IMR-90 (cell line): ENCODE data around the gene MLNR. TPM values are rescaled to one million over a fixed set of nuclear protein-coding genes. Genes with fewer than 3 reads are reported as not detected.

Source experiments
- ATAC-seq: fragments of 200-7000 bp; cut with Tn5 transposase; 2 replicates; pipeline ENCODE4 v1.9.1; 2020; ENCODE audit warnings: low read depth, mild to moderate bottlenecking, moderate library complexity
- BruUV-seq: library from RNA; stranded (reverse); fragments of 400-500 nt; replicated peaks from 2 replicates; lab custom pipeline; 2021; lab: Mats Ljungman, UMichigan
- CTCF ChIA-PET: fragments of 300-600 bp; formaldehyde crosslinking; extraction: SDS; loops from one replicate; lab custom pipeline; 2021; ENCODE audit warnings: antibody characterized with exemption; lab: Yijun Ruan, JAX
- POLR2A ChIA-PET: fragments of 300-600 bp; sonication (Branson Sonifier 250); formaldehyde crosslinking; loops from one replicate; lab custom pipeline; 2022; ENCODE audit warnings: antibody characterized with exemption; ENCODE audit not compliant: unreplicated experiment; lab: Charles Lee
- DNase-seq: peaks from one replicate; pipeline ENCODE4 v3.0.0; 2013
- H2AFZ ChIP-seq: replicated peaks from 2 replicates; pipeline ENCODE3; 2013; ENCODE audit warnings: low read length, mild to moderate bottlenecking; ENCODE audit not compliant: poor library complexity
- H2AK5ac ChIP-seq: 2 replicates; pipeline ENCODE4 v1.6.1; 2013; ENCODE audit warnings: low read depth, low read length, inconsistent platforms
- H2AK9ac ChIP-seq: replicated peaks from 2 replicates; pipeline ENCODE3; 2013; ENCODE audit warnings: mild to moderate bottlenecking, low read depth, low read length, moderate library complexity; ENCODE audit not compliant: poor library complexity
- H2BK120ac ChIP-seq: 2 replicates; pipeline ENCODE4 v1.6.1; 2013; ENCODE audit warnings: low read depth, low read length, inconsistent platforms
- H2BK15ac ChIP-seq: 3 replicates; pipeline ENCODE4 v1.6.1; 2013; ENCODE audit warnings: low read depth, low read length, inconsistent platforms
- H2BK20ac ChIP-seq: 2 replicates; pipeline ENCODE4 v1.6.1; 2013; ENCODE audit warnings: low read depth, mild to moderate bottlenecking, inconsistent platforms, low read length, moderate library complexity
- H2BK5ac ChIP-seq: 2 replicates; pipeline ENCODE4 v1.6.1; 2013; ENCODE audit warnings: mild to moderate bottlenecking, low read depth, low read length, inconsistent platforms; ENCODE audit not compliant: poor library complexity, severe bottlenecking
- H3K14ac ChIP-seq: replicated peaks from 2 replicates; pipeline ENCODE4 v1.6.1; 2013; ENCODE audit warnings: low read depth, low read length, inconsistent platforms
- H3K18ac ChIP-seq: 2 replicates; pipeline ENCODE4 v1.6.1; 2013; ENCODE audit warnings: low read depth, low read length, control low read depth
- H3K23ac ChIP-seq: 2 replicates; pipeline ENCODE4 v1.6.1; 2013; ENCODE audit warnings: low read depth, low read length, inconsistent platforms
- H3K27ac ChIP-seq: 2 replicates; pipeline ENCODE4 v1.5.1; 2013; ENCODE audit warnings: mild to moderate bottlenecking, control low read depth, low read length; ENCODE audit not compliant: insufficient read depth
- H3K27me3 ChIP-seq: 2 replicates; pipeline ENCODE4 v1.6.1; 2013; ENCODE audit warnings: low read length; ENCODE audit not compliant: control insufficient read depth, insufficient read depth
- H3K36me3 ChIP-seq: 2 replicates; pipeline ENCODE4 v1.6.1; 2013; ENCODE audit warnings: low read length, mixed read lengths; ENCODE audit not compliant: control insufficient read depth, insufficient read depth
- H3K4ac ChIP-seq: 2 replicates; pipeline ENCODE4 v1.6.1; 2013; ENCODE audit warnings: low read depth, low read length, inconsistent platforms
- H3K4me1 ChIP-seq: 2 replicates; pipeline ENCODE4 v1.6.1; 2013; ENCODE audit warnings: low read length, mixed read lengths; ENCODE audit not compliant: control insufficient read depth, insufficient read depth
- H3K4me2 ChIP-seq: 2 replicates; pipeline ENCODE4 v1.6.1; 2013; ENCODE audit warnings: low read depth, mild to moderate bottlenecking, control low read depth, low read length, moderate library complexity
- H3K4me3 ChIP-seq: 2 replicates; pipeline ENCODE4 v1.5.1; 2013; ENCODE audit warnings: low read depth, mild to moderate bottlenecking, control low read depth, low read length, moderate library complexity; ENCODE audit not compliant: insufficient read depth
- H3K56ac ChIP-seq: 2 replicates; pipeline ENCODE4 v1.6.1; 2013; ENCODE audit warnings: low read length, inconsistent platforms; ENCODE audit not compliant: insufficient read depth; ENCODE audit errors: extremely low read depth
- H3K79me1 ChIP-seq, 2 experiments: 2 replicates each; pipeline ENCODE4 v1.6.1; 2013; ENCODE audit warnings: low read length in 2 of 2, inconsistent platforms in 1 of 2, low read depth in 1 of 2
- H3K9ac ChIP-seq: 2 replicates; pipeline ENCODE4 v1.6.1; 2013; ENCODE audit warnings: low read depth, low read length, control low read depth
- H3K9me1 ChIP-seq: 2 replicates; pipeline ENCODE4 v1.6.1; 2013; ENCODE audit warnings: low read length, inconsistent platforms; ENCODE audit not compliant: insufficient read depth
- H3K9me3 ChIP-seq: 2 replicates; pipeline ENCODE4 v1.6.1; 2013; ENCODE audit warnings: low read length; ENCODE audit not compliant: control insufficient read depth, insufficient read depth
- H4K20me1 ChIP-seq: 2 replicates; pipeline ENCODE4 v1.6.1; 2013; ENCODE audit warnings: low read length, inconsistent platforms; ENCODE audit not compliant: insufficient read depth
- H4K5ac ChIP-seq: 2 replicates; pipeline ENCODE4 v1.6.1; 2013; ENCODE audit warnings: mild to moderate bottlenecking, low read depth, low read length, control low read depth
- H4K8ac ChIP-seq, 2 experiments: 2 replicates each; pipeline ENCODE4 v1.6.1; 2013; ENCODE audit warnings: low read depth in 2 of 2, low read length in 2 of 2, control low read depth in 1 of 2, inconsistent platforms in 1 of 2
- H4K91ac ChIP-seq: 2 replicates; pipeline ENCODE4 v1.6.1; 2013; ENCODE audit warnings: low read depth, low read length, inconsistent platforms; ENCODE audit not compliant: insufficient read depth
- CEBPB ChIP-seq: IDR thresholded peaks from 2 replicates; pipeline ENCODE4 v1.6.1; 2012; ENCODE audit warnings: low read depth, low read length, improper control_type of control experiment
- CTCF ChIP-seq: conservative IDR thresholded peaks from 2 replicates; pipeline ENCODE4 v1.5.1; 2012; ENCODE audit warnings: mild to moderate bottlenecking, low read depth, low read length, improper control_type of control experiment
- WGBS, 2 experiments: methylation state at CpG; one replicate each; pipeline versions ENCODE4 v1.1.5 to v1.1.7; 2013; ENCODE audit warnings: missing lambda C conversion rate in 2 of 2; ENCODE audit not compliant: insufficient read length in 1 of 2; ENCODE audit errors: extremely low coverage in 2 of 2; 5-methylcytosine and 5-hydroxymethylcytosine counted together
- dilution Hi-C: fragments of 300-500 bp; cut with HindIII; formaldehyde crosslinking; loops from one replicate; pipeline ENCODE4 v1.14.3; 2018; ENCODE audit warnings: low sequenced_read_pairs; ENCODE audit not compliant: unreplicated experiment
- in situ Hi-C: fragments of 300-500 bp; cut with MboI; formaldehyde crosslinking; loops from 3 replicates; pipeline ENCODE4 v1.14.3; 2019; ENCODE audit warnings: low sequenced_read_pairs, inconsistent platforms, mixed read lengths
- intact Hi-C: fragments of 100-400 bp; cut with micrococcal nuclease; formaldehyde crosslinking; loops from 2 replicates; pipeline ENCODE4 v1.10.0; 2022
- polyA plus RNA-seq, 3 experiments: library from polyadenylated mRNA; depleted of rRNA; stranded (reverse); fragments of >200 nt; gene quantifications; 2 replicates each; pipeline ENCODE4 v1.2.3, GENCODE V29; 2012; ENCODE audit warnings: low replicate concordance in 1 of 3
- total RNA-seq: library from RNA; depleted of rRNA; stranded (reverse); fragments of >200 nt; gene quantifications from 2 replicates; pipeline ENCODE4 v1.2.3, GENCODE V29; 2012
- TF ChIP-seq, protein P1 (sequence below): fragments of 150-350 bp; IDR thresholded peaks from 2 replicates; pipeline ENCODE4 v1.6.1; 2016; ENCODE audit warnings: low read depth, mild to moderate bottlenecking, low read length, moderate library complexity, borderline replicate concordance

Gene MLNR
- total and polyA plus RNA-seq, 2 of the 4 experiments (the other 2 are of a cell fraction): not detected

DNA sequence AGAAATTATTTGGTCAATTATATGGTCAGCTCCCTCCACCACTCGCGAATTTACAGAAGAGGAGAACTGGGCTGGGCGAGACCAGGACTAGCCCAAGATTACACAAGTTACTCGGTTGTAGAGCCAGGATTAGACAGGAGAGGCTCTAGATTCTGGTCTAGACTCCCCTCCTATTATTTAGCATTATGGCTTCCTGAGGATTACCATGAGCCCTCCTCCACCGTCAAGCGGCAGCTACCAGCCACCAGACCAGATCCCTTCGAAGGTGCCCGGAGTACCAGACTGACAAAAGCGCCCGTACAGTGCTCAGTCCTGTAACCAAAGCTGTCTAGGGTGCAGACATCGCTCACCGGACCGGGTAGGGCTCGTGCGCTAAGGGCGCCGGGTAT is 497 bp upstream of the MLNR start:
- no peak for DNase-seq
- in situ Hi-C loops: no loop called here
- Histone ChIP-seq H2BK20ac (no peak overlapping the region), H4K91ac (no peak overlapping the region), H3K23ac (no peak overlapping the region), H3K27ac (no peak overlapping the region), H2BK5ac (no peak overlapping the region), H2BK15ac (no peak overlapping the region), H2BK120ac (no peak overlapping the region), H4K20me1 (0 out of 2 replicates have a peak, but pooled peaks cover 3% of the 10 kb centered on the region), H3K79me1 (no peaks in the 10 kb centered on the region), H3K9me1 (no peaks in the 10 kb centered on the region), H3K4me3 (peak overlapping the region; percentile 45), H3K36me3 (no peaks in the 10 kb centered on the region), H3K56ac (no peak overlapping the region), H3K27me3 (peaks cover 75% of the 10 kb centered on the region), H4K5ac (no peak overlapping the region), H2AFZ (peak overlapping the region; percentile 89), H2AK9ac (no peak overlapping the region), H3K14ac (no peak overlapping the region), H4K8ac (no peak overlapping the region), H3K18ac (no peak overlapping the region), H3K9me3 (peaks cover 12% of the 10 kb centered on the region), H3K4ac (no peak overlapping the region), H2AK5ac (no peak overlapping the region), H3K4me1 (no peaks in the 10 kb centered on the region), H3K4me2 (peak overlapping the region; percentile 60; the same call in 1 of the 2 replicates), H3K9ac (no peak overlapping the region)
- ChIA-PET POLR2A (no interaction called here), CTCF (no interaction called here)
- WGBS, 2 experiments: 21% methylated on average over 6 of the region's 17 CpGs; no CpG with 5 or more reads in 1 of the 2 experiments
- dilution Hi-C loops: no loop called here
- intact Hi-C loops: no loop called here
- TF ChIP-seq, protein P1, sequence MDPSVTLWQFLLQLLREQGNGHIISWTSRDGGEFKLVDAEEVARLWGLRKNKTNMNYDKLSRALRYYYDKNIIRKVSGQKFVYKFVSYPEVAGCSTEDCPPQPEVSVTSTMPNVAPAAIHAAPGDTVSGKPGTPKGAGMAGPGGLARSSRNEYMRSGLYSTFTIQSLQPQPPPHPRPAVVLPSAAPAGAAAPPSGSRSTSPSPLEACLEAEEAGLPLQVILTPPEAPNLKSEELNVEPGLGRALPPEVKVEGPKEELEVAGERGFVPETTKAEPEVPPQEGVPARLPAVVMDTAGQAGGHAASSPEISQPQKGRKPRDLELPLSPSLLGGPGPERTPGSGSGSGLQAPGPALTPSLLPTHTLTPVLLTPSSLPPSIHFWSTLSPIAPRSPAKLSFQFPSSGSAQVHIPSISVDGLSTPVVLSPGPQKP: no peak
- TF ChIP-seq CTCF (no peak), CEBPB (no peak)
- ATAC-seq: peak; percentile 13; the same call in 1 of the 2 replicates
- BruUV-seq: no TSS peak
